ENCODE results near the gene VEGFC.

The VEGFC gene

DNA sequence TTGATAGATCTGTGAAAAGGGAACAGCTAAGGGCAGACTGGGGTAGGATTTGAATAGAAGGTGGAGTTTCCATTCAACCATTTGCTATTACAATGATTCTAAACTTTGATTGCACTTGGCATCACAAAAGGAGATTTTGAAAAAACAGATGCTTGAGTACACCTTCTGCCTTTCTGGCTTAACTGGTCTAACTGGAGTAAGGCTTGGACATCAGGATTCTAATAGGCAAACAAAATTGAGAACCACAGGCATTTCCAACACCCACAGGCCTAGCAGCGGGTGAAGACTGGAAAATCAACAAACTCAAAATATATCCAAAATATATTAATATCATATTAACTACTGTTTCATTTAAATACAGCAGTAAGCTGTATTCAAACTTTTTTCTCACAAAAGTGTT lies 1.9 kb upstream of the VEGFC start:
- peak overlapping the region; percentile 48 for H3K4me2 ChIP-seq (ENCODE audit: low read length)
- no peaks in the 10 kb centered on the region for H3K27me3 ChIP-seq (ENCODE audit: control insufficient read depth, insufficient read depth, low read length)
- H3K9me3 ChIP-seq (replicated peaks; ENCODE audit: low read length): no peaks in the 10 kb centered on the region
- peaks cover 24% of the 10 kb centered on the region for H3K4me1 ChIP-seq (ENCODE audit: control insufficient read depth, insufficient read depth, low read length)
- peak overlapping the region; percentile 66 for H3K9ac ChIP-seq (ENCODE audit: low read depth, low read length)
- H3K36me3 ChIP-seq (ENCODE audit: insufficient read depth, low read length): peaks cover 6% of the 10 kb centered on the region
- peak overlapping the region; percentile 10 for H3K4me3 ChIP-seq (ENCODE audit: low read length)

DNA sequence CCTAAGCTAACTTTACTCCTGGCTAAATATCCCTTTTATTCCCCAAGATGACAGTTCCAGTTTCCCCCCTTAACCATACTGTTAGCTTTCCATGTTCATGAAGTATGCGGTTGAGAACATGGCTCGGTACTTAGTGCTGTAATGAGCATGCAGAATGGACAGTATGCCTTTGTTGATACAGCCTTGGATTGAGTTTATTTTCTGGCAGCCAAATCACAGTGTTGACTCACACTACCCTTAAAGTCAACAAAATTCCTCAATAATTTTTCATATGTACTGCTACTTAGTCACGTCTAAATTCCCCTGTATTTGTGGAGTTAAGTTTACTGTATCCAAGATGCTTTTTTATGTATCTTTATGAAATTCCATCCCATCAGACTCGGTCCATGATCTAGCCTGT lies 1.4 kb upstream of the VEGFC start:
- Histone ChIP-seq H3K4me2 (ENCODE audit: low read length) (peak overlapping the region; percentile 81), H3K9ac (ENCODE audit: low read depth, low read length) (peak overlapping the region; percentile 82), H3K4me1 (ENCODE audit: control insufficient read depth, insufficient read depth, low read length) (peaks cover 26% of the 10 kb centered on the region), H3K4me3 (ENCODE audit: low read length) (peak overlapping the region; percentile 63), H3K27me3 (ENCODE audit: control insufficient read depth, insufficient read depth, low read length) (no peaks in the 10 kb centered on the region), H3K36me3 (ENCODE audit: insufficient read depth, low read length) (peaks cover 6% of the 10 kb centered on the region), H3K9me3 (replicated peaks; ENCODE audit: low read length) (no peaks in the 10 kb centered on the region)

DNA sequence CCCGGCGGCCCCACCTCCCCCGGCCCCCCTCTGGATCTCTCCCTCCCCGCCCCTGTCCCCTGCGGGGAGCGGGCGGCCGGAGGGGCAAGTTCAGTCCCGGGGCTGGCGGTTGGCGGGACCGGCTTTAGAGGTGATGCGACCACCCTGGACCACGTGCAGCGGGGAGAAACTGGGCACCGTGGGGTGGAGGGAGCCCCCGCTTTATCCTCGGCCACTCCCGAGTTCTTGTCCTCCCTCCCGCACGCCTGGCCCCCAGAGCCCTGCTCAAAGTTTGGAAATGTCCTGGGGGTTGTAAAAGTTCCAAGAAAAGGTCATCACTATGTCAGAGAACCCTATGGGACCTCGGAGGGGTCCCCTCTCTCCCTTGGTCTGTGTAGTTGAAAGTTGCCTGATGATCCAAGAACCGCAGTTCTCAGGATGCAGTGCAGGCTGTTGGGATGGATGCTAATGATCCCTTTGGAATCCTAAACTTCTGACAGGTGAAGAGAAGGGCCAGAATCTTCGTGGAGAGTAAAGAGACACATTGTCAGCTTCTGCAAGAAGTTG lies 411 bp upstream of the VEGFC start:
- H3K9me3 ChIP-seq (replicated peaks; ENCODE audit: low read length): no peaks in the 10 kb centered on the region
- H3K4me1 ChIP-seq (ENCODE audit: control insufficient read depth, insufficient read depth, low read length): peaks cover 30% of the 10 kb centered on the region
- H3K27me3 ChIP-seq (ENCODE audit: control insufficient read depth, insufficient read depth, low read length): no peaks in the 10 kb centered on the region
- H3K4me2 ChIP-seq (ENCODE audit: low read length): peak overlapping the region; percentile 81
- peaks cover 10% of the 10 kb centered on the region for H3K36me3 ChIP-seq (ENCODE audit: insufficient read depth, low read length)
- H3K9ac ChIP-seq (ENCODE audit: low read depth, low read length): peak overlapping the region; percentile 82
- peak overlapping the region; percentile 63 for H3K4me3 ChIP-seq (ENCODE audit: low read length)

DNA sequence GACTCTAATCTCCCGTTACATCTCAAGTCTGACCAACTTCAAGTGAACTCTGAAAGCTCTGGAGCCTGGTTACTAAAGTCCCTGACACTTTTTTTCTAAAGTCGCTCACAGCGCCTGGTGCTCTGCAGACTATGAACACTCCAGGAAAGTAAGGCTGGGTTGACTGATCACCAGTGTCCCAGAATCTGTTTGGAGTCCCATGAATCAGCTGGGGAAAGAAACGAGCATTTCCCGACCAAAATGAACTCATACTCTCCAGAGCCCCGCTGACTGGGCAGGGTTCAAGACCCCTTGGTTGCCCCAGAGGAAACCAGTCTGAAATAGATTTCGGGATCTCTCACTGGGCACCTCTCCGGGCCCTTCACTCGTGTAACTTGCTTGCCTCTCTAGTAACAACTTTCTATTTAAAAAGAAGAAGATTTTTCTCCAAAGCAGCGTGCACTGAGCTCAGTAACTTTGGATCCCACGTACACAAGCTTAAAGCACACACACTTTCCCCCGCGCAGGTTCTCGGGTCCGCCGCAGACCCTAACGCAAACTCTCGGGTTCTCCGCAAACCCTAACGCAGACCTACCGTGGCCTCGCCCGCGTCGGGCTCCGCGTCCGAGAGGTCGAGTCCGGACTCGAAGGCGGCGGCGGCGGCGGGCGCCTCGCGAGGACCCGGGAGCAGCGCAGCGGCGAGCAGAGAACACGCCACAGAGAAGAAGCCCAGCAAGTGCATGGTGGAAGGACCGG lies 964 bp downstream of the VEGFC start:
- peaks cover 40% of the 10 kb centered on the region for H3K4me1 ChIP-seq (ENCODE audit: control insufficient read depth, insufficient read depth, low read length)
- peak overlapping the region; percentile 86 for H3K4me3 ChIP-seq (ENCODE audit: low read length)
- peak overlapping the region; percentile 97 for H3K9ac ChIP-seq (ENCODE audit: low read depth, low read length)
- H3K4me2 ChIP-seq (ENCODE audit: low read length): peak overlapping the region; percentile 64
- H3K27me3 ChIP-seq (ENCODE audit: control insufficient read depth, insufficient read depth, low read length): no peaks in the 10 kb centered on the region
- H3K36me3 ChIP-seq (ENCODE audit: insufficient read depth, low read length): peaks cover 19% of the 10 kb centered on the region
- H3K9me3 ChIP-seq (replicated peaks; ENCODE audit: low read length): no peaks in the 10 kb centered on the region

DNA sequence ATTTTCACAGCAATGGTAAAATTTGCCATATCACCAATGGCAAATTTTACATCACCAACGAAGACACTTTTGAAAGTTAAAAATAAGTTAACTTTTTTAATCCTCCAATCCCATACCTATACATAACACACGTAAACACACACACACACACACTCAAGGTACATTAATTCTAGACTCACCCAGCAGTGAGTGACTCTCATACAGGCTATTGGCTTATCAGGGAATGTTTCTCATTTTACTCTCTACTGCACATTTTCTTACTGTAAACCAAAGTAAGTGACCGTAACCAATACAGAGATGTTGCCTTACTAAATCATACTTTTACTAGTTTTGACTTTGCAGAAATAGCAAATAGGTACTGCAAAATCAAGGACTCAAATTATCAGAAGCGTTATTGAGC lies 2.3 kb downstream of the VEGFC start:
- Histone ChIP-seq H3K9me3 (replicated peaks; ENCODE audit: low read length) (no peaks in the 10 kb centered on the region), H3K27me3 (ENCODE audit: control insufficient read depth, insufficient read depth, low read length) (no peaks in the 10 kb centered on the region), H3K36me3 (ENCODE audit: insufficient read depth, low read length) (peaks cover 29% of the 10 kb centered on the region), H3K9ac (ENCODE audit: low read depth, low read length) (peak overlapping the region; percentile 97), H3K4me3 (ENCODE audit: low read length) (peak overlapping the region; percentile 86), H3K4me1 (ENCODE audit: control insufficient read depth, insufficient read depth, low read length) (peaks cover 51% of the 10 kb centered on the region), H3K4me2 (ENCODE audit: low read length) (peak overlapping the region; percentile 64)

DNA sequence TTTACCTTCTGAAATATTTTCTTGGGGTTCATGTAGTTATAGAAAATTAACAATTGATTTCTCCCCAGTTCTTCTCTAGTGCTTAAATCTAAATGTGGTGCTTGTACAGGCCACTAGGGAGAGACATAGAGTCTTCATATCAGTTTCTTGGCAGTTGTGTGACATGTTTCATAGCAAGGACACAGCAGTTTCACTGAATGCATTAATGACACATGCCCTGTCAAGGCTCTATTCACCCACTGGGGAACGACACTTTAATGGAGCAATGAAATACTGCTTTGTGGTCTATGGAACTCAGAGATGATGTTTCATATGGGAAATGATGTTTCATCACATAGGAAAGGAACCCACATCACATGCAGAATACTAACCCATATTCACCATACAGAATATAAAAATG lies 2.8 kb downstream of the VEGFC start:
- Histone ChIP-seq H3K9ac (ENCODE audit: low read depth, low read length) (peak overlapping the region; percentile 97), H3K4me1 (ENCODE audit: control insufficient read depth, insufficient read depth, low read length) (peaks cover 51% of the 10 kb centered on the region), H3K4me2 (ENCODE audit: low read length) (peak overlapping the region; percentile 64), H3K36me3 (ENCODE audit: insufficient read depth, low read length) (peaks cover 29% of the 10 kb centered on the region), H3K4me3 (ENCODE audit: low read length) (peak overlapping the region; percentile 86), H3K27me3 (ENCODE audit: control insufficient read depth, insufficient read depth, low read length) (no peaks in the 10 kb centered on the region), H3K9me3 (replicated peaks; ENCODE audit: low read length) (no peaks in the 10 kb centered on the region)

DNA sequence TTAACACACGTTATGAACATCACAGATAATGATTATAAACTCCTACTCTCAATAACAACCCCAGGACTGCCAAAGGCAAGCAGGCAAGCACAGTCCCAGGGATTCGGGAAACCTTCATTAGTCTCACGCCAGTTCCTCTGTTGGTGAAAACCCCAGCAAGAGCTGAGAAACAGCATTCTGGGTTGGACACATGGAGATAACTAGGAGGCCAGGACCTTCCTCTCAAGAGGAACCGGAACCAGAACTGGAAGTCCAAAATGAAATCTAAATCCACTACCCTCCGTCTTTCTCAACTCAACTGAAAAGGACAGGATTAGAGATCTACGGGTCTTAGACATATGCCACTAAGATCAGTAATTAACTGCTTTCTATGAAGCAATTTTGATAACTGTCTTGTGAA lies 3.8 kb downstream of the VEGFC start:
- peak overlapping the region; percentile 97 for H3K9ac ChIP-seq (ENCODE audit: low read depth, low read length)
- no peaks in the 10 kb centered on the region for H3K27me3 ChIP-seq (ENCODE audit: control insufficient read depth, insufficient read depth, low read length)
- no peaks in the 10 kb centered on the region for H3K9me3 ChIP-seq (replicated peaks; ENCODE audit: low read length)
- peaks cover 32% of the 10 kb centered on the region for H3K36me3 ChIP-seq (ENCODE audit: insufficient read depth, low read length)
- H3K4me2 ChIP-seq (ENCODE audit: low read length): peak overlapping the region; percentile 64
- peak overlapping the region; percentile 86 for H3K4me3 ChIP-seq (ENCODE audit: low read length)
- H3K4me1 ChIP-seq (ENCODE audit: control insufficient read depth, insufficient read depth, low read length): peaks cover 49% of the 10 kb centered on the region

DNA sequence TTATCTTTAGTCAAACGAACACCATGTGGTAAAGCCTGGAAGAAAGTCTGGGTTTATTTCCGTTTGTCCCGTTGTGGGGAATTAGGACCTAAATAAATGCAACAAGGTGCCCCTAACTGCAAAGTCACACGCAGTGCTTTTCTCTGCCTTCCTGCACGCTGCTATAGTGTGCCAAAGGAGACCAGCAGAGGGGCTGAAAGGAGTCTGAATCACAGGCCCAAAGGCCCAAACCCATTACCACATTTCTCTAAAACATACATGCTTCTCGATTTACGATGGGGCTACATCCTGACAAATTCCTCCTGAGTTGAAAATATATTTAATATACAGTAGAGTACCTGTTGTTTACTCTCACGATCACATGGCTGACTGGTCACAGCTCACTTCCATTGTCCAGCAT lies 4.5 kb downstream of the VEGFC start:
- peaks cover 49% of the 10 kb centered on the region for H3K4me1 ChIP-seq (ENCODE audit: control insufficient read depth, insufficient read depth, low read length)
- no peaks in the 10 kb centered on the region for H3K27me3 ChIP-seq (ENCODE audit: control insufficient read depth, insufficient read depth, low read length)
- peak overlapping the region; percentile 64 for H3K4me2 ChIP-seq (ENCODE audit: low read length)
- H3K4me3 ChIP-seq (ENCODE audit: low read length): peak overlapping the region; percentile 86
- H3K36me3 ChIP-seq (ENCODE audit: insufficient read depth, low read length): peaks cover 36% of the 10 kb centered on the region
- peak overlapping the region; percentile 97 for H3K9ac ChIP-seq (ENCODE audit: low read depth, low read length)
- H3K9me3 ChIP-seq (replicated peaks; ENCODE audit: low read length): no peaks in the 10 kb centered on the region

DNA sequence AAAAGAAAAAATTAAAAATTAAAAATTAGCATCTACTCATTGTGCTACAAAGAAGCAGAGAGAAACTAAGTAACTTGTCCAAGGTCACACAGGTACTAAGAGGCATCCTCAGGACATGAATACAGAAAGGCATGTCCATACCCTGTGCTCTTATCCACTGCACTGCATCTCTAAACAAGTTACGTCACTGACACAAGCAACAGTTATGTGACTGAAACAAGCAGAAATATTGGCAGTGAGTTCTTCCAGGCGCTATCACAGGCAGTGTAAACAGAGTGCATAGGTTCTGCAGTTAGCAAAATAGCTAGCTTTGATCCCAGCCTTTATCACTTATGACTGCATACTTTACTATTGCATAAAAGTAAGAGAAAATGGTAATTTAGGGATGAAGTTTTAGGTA lies 7.9 kb downstream of the VEGFC start:
- Histone ChIP-seq H3K4me1 (ENCODE audit: control insufficient read depth, insufficient read depth, low read length) (peaks cover 80% of the 10 kb centered on the region), H3K4me3 (ENCODE audit: low read length) (no peak overlapping the region), H3K9ac (ENCODE audit: low read depth, low read length) (no peak overlapping the region), H3K36me3 (ENCODE audit: insufficient read depth, low read length) (peaks cover 32% of the 10 kb centered on the region), H3K4me2 (ENCODE audit: low read length) (peak overlapping the region; percentile 64), H3K27me3 (ENCODE audit: control insufficient read depth, insufficient read depth, low read length) (no peaks in the 10 kb centered on the region), H3K9me3 (replicated peaks; ENCODE audit: low read length) (no peaks in the 10 kb centered on the region)

DNA sequence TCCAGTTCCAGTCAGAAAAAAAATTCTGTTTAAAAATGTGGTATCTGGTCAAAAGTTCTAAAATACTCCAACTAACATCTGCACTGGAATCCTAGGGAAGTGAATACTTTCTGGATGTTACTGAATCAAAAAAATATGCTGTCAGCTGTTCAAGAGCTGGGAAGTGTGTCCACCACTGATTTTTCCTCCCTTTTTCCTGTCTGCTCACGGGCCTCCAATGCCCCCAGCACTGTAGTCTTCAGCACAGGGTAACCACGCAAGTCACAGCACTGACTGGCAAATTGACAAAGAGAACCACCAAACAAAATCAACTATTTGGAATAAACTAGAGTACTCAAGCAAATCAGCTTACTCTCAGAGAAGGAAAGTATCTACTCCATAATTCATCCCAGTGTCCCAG lies 9.9 kb downstream of the VEGFC start:
- Histone ChIP-seq H3K4me3 (ENCODE audit: low read length) (peak overlapping the region; percentile 40), H3K4me2 (ENCODE audit: low read length) (peak overlapping the region; percentile 75), H3K4me1 (ENCODE audit: control insufficient read depth, insufficient read depth, low read length) (peaks cover 92% of the 10 kb centered on the region), H3K27me3 (ENCODE audit: control insufficient read depth, insufficient read depth, low read length) (no peaks in the 10 kb centered on the region), H3K36me3 (ENCODE audit: insufficient read depth, low read length) (peaks cover 24% of the 10 kb centered on the region), H3K9ac (ENCODE audit: low read depth, low read length) (peak overlapping the region; percentile 72), H3K9me3 (replicated peaks; ENCODE audit: low read length) (no peaks in the 10 kb centered on the region)

DNA sequence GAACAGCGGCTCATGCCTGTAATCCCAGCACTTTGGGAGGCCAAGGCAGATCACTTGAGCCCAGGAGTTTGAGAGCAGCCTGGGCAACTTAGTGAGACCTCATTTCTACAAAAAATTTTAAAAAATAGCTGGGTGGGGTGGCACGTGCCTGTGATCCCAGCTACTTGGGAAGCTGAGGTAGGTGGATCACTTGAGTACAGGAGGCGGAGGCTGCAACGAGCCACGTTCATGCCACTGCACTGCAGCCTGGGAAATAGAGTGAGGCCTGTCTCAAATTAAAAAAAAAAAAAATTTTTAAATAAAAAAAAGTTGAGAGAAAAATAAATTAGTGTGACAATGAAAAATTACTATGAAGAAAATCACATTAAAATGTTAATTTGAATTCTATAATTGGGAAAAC lies 10.5 kb downstream of the VEGFC start:
- H3K4me3 ChIP-seq (ENCODE audit: low read length): peak overlapping the region; percentile 40
- H3K36me3 ChIP-seq (ENCODE audit: insufficient read depth, low read length): peaks cover 21% of the 10 kb centered on the region
- no peaks in the 10 kb centered on the region for H3K9me3 ChIP-seq (replicated peaks; ENCODE audit: low read length)
- no peaks in the 10 kb centered on the region for H3K27me3 ChIP-seq (ENCODE audit: control insufficient read depth, insufficient read depth, low read length)
- H3K4me1 ChIP-seq (ENCODE audit: control insufficient read depth, insufficient read depth, low read length): peaks cover 94% of the 10 kb centered on the region
- H3K9ac ChIP-seq (ENCODE audit: low read depth, low read length): peak overlapping the region; percentile 72
- H3K4me2 ChIP-seq (ENCODE audit: low read length): peak overlapping the region; percentile 75

DNA sequence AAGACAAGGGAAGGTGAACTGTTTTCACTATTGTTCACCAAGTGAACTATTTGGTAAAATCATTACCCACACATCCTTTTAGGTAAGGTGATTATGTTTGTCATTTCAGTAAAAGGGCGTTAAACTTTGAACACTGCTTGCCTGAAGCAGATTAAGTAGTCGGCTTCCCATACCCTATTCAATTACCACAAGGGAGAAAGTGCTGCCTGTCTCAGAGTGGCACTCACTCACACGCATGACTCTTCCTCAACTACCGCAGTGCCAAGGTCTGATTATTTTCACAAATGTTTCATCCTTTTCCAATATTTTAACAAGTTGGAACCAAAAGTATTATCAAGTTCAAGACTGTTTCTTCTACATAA lies 11.0 kb downstream of the VEGFC start:
- H3K4me2 ChIP-seq (ENCODE audit: low read length): peak overlapping the region; percentile 75
- peak overlapping the region; percentile 40 for H3K4me3 ChIP-seq (ENCODE audit: low read length)
- no peaks in the 10 kb centered on the region for H3K9me3 ChIP-seq (replicated peaks; ENCODE audit: low read length)
- peak overlapping the region; percentile 72 for H3K9ac ChIP-seq (ENCODE audit: low read depth, low read length)
- peaks cover 93% of the 10 kb centered on the region for H3K4me1 ChIP-seq (ENCODE audit: control insufficient read depth, insufficient read depth, low read length)
- H3K36me3 ChIP-seq (ENCODE audit: insufficient read depth, low read length): peaks cover 19% of the 10 kb centered on the region
- no peaks in the 10 kb centered on the region for H3K27me3 ChIP-seq (ENCODE audit: control insufficient read depth, insufficient read depth, low read length)
